ENCODE measurements around the gene COPG1. TPM values are rescaled to one million over a fixed set of nuclear protein-coding genes. Genes with fewer than 3 reads are reported as not detected.

The COPG1 gene
- total RNA-seq, 4 donors from 2014 or later: 64.6 to 95.8 (median 74.0) TPM

GRCh38 chr3:129231331-129232119 is 17.9 kb upstream of the COPG1 start:
- TF ChIP-seq CTCF (IDR thresholded peaks at IDR 0.05): no peak
- TF ChIP-seq EP300 (IDR thresholded peaks at IDR 0.05): no peak
- no peak for TF ChIP-seq POLR2A (IDR thresholded peaks at IDR 0.05)
- no peak for TF ChIP-seq POLR2AphosphoS5 (IDR thresholded peaks at IDR 0.05)
- no peak for ATAC-seq
- no peak overlapping the region for H3K4me3 ChIP-seq
- H3K27ac ChIP-seq: peak overlapping the region in 1 of 4 donors; percentile 15
- H3K27me3 ChIP-seq: no peaks in the 10 kb centered on the region
- H3K9me3 ChIP-seq: no peaks in the 10 kb centered on the region
- WGBS, 2 donors (ENCODE audit: low coverage in 1 of 2): 88 to 100% methylated on average over 2 to 5 of the region's 10 CpGs
- H3K4me1 ChIP-seq: peaks cover 0 to 28% (median 6%) of the 10 kb centered on the region in 3 donors
- H3K36me3 ChIP-seq: no peaks in the 10 kb centered on the region

- no peak overlapping the region for H3K27ac ChIP-seq
- 50 to 52% methylated on average over 3 to 4 of the region's 4 CpGs for WGBS, 2 donors (ENCODE audit: low coverage in 1 of 2)
Observed at GRCh38 chr3:129233538-129233937, 15.9 kb upstream of the COPG1 start.

GRCh38 chr3:129234441-129234840 is 15.0 kb upstream of the COPG1 start:
- Histone ChIP-seq H3K36me3 (no peaks in the 10 kb centered on the region), H3K27ac (no peak overlapping the region), H3K4me3 (no peak overlapping the region), H3K9me3 (no peaks in the 10 kb centered on the region), H3K27me3 (no peaks in the 10 kb centered on the region), H3K4me1 (peaks cover 0 to 4% (median 0%) of the 10 kb centered on the region in 3 donors)
- TF ChIP-seq POLR2AphosphoS5 (IDR thresholded peaks at IDR 0.05) (no peak), EP300 (IDR thresholded peaks at IDR 0.05) (no peak), POLR2A (IDR thresholded peaks at IDR 0.05) (no peak), CTCF (IDR thresholded peaks at IDR 0.05) (no peak)
- 92% methylated on average over 3 of the region's 3 CpGs; no CpG with 5 or more reads in 1 of the 2 donors for WGBS, 2 donors (ENCODE audit: low coverage in 1 of 2)
- no peak for ATAC-seq

More at GRCh38 chr3:129233538-129233937, 15.9 kb upstream of the COPG1 start:
- no peaks in the 10 kb centered on the region for H3K9me3 ChIP-seq
- H3K36me3 ChIP-seq: no peaks in the 10 kb centered on the region
- peak; percentile 66 for ATAC-seq
- TF ChIP-seq POLR2AphosphoS5 (IDR thresholded peaks at IDR 0.05) (no peak), POLR2A (IDR thresholded peaks at IDR 0.05) (no peak), EP300 (IDR thresholded peaks at IDR 0.05) (no peak), CTCF (IDR thresholded peaks at IDR 0.05) (no peak)
- H3K27me3 ChIP-seq: no peaks in the 10 kb centered on the region
- H3K4me1 ChIP-seq: peaks cover 0 to 13% (median 0%) of the 10 kb centered on the region in 3 donors
- H3K4me3 ChIP-seq: no peak overlapping the region

- H3K36me3 ChIP-seq: no peaks in the 10 kb centered on the region
- no peak for ATAC-seq
- H3K4me3 ChIP-seq: no peak overlapping the region
- H3K9me3 ChIP-seq: no peaks in the 10 kb centered on the region
- no peaks in the 10 kb centered on the region for H3K27me3 ChIP-seq
- H3K4me1 ChIP-seq: no peaks in the 10 kb centered on the region
- WGBS, 2 donors (ENCODE audit: low coverage in 1 of 2): 96% methylated on average over 4 of the region's 4 CpGs; no CpG with 5 or more reads in 1 of the 2 donors
- TF ChIP-seq EP300 (IDR thresholded peaks at IDR 0.05): no peak
- TF ChIP-seq POLR2AphosphoS5 (IDR thresholded peaks at IDR 0.05): no peak
- no peak for TF ChIP-seq CTCF (IDR thresholded peaks at IDR 0.05)
- TF ChIP-seq POLR2A (IDR thresholded peaks at IDR 0.05): no peak
- H3K27ac ChIP-seq: no peak overlapping the region
Observed at GRCh38 chr3:129235344-129235917, 14.0 kb upstream of the COPG1 start.
